Middle frontal gyrus (tissue), 1 donor: ENCODE results near the gene FTCD.
"Not testable (repeated sequence)": the region's sequence is repeated elsewhere in the genome, so short reads cannot be mapped to it uniquely, and the experiment has no call there.

Experiments used
- DNase-seq: peaks from one replicate; pipeline ENCODE4 v3.0.0-alpha.2; 2015; ENCODE audit warnings: low spot score; ENCODE audit errors: extremely low spot score

Gene FTCD

DNA sequence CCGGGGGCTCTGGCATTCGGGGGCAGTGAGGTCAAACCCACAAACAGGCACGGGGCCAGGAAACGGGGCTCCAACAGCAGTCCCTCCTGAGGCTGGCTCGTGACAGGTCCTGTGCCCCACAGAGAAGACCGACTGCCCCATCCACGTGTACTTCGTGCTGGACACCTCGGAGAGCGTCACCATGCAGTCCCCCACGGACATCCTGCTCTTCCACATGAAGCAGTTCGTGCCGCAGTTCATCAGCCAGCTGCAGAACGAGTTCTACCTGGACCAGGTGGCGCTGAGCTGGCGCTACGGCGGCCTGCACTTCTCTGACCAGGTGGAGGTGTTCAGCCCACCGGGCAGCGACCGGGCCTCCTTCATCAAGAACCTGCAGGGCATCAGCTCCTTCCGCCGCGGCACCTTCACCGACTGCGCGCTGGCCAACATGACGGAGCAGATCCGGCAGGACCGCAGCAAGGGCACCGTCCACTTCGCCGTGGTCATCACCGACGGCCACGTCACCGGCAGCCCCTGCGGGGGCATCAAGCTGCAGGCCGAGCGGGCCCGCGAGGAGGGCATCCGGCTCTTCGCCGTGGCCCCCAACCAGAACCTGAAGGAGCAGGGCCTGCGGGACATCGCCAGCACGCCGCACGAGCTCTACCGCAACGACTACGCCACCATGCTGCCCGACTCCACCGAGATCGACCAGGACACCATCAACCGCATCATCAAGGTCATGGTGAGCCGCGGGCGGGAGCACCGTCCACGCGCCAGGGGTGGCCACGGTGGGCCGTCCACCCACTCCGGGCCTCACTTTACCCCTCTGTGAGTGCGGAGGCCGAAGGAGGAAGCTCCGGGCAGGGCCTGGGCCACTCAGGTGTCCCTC is 43.3 kb downstream of the FTCD start:
- no peak for DNase-seq

DNA sequence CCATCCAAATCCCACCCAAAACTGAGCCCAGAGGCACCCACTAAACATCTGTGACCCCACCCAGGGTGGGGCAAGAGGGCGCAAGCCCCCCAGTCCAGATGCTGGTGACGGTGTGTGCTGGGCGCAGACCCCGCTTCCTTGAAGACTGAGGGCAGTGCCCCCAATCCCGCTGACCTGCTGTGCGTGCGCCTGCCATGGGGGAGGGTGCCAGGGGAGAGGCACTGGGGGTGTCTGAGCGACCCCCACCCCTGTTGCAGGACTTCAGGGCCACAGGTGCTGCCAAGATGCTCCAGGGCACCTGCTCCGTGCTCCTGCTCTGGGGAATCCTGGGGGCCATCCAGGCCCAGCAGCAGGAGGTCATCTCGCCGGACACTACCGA is 44.2 kb downstream of the FTCD start:
- DNase-seq, result no peak

DNA sequence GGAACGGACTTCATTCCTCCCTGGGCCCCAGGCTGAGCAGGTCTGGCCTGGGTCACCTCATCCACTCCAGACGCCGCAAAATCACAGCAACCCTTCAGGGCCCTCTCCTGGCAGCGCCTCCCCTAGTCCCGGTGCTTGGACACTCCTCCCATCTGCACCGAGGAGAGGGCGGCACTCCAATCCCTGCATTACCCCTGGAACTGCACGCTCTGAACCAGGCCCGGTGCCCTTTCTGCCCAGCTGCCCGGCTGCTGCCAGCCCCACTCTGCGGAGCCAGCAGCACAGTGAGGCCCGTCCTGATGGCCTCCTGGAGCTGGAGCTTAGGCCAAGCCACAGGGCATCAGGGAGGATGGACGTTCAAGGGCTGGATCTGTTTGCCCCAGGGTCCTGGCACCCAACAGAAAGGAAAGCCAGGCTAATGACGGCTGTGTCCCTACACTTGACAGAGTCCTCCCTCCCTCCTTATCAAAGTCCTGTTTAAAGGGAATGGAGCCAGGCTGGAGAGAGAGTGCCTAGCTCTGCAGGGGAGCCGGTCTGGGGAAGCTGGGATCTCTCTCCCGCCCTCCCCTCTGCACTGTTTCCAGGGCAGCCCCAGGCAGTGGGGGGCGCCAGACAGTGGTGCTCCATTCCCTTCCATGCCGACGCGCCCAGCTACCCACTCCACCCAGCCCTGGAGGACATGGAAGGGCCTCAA is 44.7 kb downstream of the FTCD start:
- DNase-seq, result no peak

DNA sequence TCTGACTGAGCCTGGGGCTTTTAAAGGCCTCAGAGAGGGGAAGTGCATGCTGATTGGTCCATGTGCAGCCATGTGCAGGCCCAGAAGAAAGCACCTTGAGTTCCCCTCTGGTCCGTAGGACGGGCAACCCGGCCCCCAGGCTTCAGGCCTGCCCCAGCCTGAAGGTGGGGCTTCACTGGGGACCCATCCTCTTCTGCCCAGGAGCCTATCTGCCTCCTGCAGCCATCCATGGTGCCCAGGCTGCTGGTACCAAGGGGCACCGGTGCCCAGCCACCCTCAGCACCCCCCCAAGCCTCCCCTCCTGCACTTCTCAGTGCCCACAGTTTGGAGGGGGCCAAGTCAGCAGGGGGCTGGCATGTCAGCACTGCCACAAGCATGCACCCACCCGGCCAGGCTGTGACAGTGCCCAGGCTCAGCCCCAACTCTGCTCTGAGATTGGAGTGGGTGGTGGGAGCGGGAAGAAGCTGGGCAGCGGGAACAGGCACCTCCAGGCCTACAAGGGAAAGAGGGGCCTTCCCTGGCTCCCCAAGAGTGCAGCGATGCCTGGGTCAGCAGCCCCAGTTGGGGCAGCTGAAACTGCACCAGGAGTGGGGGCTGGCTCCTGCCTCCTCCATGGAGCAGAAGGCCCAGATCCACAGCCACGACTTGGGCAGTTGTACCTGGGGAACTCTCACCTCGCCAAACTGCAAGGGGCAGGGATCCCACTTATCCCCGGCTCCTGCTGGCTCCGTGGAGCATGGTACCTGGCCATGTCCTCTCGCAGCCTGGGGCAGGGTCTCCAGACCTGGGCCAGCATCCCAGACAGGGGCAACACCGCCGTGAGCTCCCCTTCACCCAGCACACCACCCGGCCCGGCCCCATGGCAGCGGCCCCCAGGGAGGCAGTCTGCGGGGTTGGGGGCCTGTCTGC is 45.8 kb downstream of the FTCD start:
- DNase-seq, result no peak

DNA sequence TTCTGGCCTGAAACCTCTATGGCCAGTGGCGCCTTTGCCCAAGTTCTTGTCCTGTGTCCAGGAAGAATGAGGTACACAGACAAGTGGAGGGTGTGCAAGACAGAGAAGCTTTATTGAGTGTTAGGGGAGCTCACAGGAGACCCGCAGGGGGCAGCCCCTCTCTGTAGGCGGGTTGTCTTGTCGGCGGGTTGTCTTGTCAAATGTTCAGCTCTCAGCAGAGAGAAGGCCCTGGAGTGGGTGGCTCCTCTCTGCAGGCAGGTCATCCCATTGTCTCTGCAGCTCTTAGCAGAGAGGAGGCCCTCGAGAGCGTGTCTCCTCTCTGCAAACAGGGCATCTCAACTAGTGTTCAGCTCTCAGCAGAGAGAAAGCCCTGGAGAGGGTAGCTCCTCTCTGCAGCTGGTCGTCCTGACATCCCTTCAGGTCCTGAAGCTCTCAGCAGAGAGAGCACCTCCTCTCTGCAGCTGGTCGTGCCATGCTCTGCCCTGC is 46.5 kb downstream of the FTCD start:
- DNase-seq, result no peak

DNA sequence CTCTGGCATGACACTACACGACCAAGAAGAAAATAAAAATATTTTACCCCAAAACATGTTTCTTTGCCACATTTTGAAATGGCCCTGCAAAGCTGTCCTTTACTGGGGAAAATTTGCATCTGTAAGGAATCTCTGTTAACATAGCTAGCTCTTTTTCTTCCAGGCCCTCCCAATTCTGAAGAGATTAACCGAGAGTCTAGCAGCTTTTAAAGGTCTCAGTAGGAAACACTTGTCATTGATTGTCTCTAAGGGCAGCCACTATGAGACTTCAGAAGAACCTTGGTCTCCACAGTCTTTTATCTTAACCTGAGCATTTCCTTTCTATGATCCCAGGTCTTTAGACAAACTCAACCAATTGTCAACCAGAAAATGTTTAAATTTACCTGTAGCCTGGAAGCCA is 48.0 kb downstream of the FTCD start:
- DNase-seq, result not testable (repeated sequence)

DNA sequence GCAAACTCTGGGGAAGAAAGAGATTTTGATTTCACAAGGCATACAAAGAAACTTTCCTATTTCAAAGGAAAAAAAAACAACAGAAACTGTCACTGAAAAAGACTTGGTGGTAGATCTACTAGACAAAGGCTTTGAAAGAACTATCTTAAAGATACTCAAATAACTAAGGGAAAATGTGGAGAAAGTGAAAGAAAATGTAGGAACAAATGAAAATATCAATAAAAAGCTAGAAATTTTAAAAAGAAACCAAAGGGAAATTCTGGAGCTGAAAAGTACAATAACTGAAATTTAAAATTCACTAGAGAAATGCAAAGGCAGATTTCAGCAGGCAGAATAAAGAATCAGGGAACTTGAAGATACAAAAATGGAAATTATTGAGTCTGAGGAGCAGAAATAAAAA is 51.3 kb downstream of the FTCD start:
- no peak for DNase-seq

DNA sequence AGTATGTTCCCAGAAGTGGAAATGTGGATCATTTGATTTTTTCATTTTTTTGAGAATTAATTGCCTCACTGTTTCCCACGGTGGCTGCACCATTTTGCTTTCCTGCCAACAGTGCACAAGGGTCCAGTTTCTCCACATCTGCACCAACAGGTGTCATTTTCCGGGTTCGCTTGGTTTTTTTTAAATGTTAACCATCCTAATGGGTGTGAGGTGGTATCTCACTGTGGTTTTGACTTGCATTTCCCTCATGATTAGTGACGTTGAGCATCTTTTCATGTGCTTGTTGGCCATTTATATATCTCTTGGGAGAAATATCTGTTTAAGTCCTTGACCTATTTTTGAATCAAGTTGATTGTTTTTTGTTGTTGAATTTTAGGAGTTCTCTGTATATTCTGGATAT is 54.5 kb downstream of the FTCD start:
- DNase-seq, result no peak

DNA sequence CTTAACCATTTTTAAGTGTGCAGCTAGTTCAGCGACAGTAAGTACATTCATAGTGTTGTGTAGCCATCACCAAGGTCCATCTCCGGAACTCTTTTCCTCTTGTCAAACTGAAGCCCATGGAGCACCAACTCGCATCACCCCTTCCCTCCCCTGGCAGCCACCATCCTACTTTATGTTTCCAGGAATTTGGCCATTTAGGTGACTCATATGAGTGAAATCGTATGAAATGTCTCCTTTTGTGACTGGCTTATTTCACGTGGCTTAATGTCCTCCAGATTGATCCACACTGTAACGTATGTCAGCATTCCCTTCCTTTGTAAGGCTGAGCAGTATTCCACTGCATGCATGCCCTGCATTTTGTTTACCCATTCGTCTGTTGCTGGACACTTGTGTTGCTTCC is 55.0 kb downstream of the FTCD start:
- DNase-seq, result no peak

DNA sequence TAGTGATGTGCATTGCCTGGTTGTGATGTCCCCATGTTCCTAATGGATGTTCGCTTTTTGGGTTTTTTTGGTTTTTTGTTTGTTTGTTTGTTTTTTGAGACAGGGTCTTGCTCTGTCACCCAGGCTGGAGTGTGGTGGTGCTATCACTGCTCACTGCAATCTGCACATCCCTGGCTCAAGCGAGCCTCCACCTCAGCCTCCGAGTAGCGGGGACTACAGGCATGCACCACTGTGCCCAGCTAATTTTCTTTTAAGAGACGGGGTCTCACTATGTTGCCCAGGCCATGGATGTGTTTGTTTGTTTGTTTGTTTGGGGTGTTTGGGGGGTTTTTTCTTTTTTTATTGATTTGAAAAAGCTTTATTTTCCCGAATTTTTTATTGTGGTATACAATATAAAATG is 55.4 kb downstream of the FTCD start:
- DNase-seq, result no peak

DNA sequence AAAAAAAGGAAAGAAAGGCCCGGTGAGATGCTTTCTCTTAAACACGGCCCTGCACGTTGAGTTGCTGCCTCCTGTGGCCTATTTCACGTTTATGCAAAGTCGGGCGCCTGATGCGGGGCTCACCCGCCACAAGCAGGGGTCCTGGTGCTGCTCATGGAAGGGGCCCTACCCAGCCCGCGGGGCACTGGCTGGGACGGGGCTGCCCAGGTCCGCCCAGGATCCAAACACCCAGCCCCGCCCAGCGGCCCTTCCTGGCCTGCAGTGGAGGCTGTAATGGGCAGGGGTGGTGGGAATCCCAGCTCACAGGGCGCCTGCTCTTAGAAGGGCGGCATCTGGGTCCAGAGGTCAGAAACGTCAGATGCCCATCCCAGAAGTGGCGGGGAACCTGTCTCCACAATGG is 55.9 kb downstream of the FTCD start:
- no peak for DNase-seq

DNA sequence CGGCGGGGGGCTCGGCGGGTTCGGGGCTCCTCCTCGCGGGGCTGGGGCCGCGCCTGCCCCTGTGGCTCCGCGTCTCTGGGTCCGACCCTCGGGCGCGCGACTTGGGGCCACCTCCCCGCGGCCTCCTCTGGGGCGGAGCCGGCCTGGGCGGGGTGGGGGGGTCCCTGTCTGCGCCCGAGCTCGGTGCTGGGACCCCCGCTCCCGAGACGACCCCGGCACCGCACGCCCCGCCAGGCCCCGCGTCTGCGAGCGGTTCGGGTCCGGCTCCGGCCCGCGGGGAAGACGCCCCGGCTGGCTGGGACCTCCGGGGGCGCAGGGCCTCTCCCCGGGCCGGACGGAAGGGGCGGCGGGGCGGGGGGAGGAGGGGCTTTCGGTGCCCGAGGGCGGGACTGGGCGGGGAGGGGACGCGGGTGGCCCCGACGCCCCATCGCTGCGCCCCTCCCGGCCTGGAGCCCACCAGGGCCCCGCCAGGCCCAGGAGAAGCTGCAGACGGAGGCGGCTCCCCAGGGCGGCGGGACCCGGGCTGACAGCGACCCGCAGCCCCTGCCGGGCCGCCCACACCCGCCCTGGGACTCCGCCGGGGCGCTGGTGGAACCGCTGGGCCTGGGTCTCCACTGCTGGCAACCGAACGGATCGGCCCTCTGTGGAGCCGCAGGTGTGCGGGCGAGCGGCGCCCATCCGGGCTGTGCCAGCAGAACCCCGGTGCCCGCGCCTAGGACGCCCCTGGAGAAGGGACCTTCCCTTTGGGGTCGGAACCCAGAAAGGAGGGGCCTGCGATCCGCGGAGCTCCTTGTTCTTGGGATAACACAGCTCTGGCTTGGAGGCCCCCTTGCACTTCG is 56.9 kb downstream of the FTCD start:
- DNase-seq, result no peak

DNA sequence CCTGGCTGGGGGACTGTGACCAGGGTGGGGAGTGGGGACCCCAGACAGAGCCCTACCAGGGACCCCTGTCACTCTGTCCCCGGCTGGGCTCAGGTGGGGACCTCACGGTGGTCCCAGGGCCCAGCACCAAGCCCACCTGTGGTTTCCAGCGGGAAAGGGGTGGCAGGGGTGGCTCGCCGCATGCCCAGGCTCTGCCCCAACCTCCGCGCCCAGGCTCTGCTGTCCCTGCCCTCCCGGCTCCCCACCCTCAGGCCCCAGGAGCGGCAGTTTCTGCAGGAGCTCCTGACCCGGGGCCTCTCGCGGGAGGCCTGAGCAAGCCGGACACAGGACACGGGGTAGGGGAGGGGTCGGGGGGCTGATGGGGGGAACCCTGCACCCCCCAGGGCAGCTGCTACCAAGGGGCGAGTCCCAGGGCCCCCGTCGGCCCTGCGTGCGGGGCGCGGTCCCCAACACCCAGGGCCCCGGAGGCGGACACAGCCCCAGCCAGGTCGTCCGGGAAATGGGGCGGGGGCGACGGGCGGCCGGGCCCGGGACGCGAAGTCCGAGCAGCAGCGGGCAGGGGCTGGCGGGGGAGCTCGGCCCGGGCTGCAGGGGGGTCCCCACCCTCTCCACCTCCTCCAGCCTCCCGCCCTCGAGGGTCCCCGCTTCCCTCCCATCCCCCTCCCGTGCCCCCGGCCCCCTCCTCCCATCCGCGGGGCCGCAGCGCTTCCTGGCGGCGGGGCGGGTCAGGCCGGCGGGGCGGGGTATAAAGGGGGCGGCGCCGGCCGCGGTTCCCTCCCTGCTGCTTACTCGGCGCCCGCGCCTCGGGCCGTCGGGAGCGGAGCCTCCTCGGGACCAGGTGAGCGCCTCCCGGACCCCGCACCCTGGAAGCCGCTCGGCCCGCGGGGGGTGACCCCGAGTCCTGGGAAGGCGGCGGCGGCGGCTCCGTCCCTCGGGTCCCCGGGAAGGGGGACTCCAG is 57.8 kb downstream of the FTCD start, which contains the start of gene COL6A2:
COL6A2 (plus strand) TSS at position 777 of the 958 bp plus-strand sequence.
- no peak for DNase-seq

DNA sequence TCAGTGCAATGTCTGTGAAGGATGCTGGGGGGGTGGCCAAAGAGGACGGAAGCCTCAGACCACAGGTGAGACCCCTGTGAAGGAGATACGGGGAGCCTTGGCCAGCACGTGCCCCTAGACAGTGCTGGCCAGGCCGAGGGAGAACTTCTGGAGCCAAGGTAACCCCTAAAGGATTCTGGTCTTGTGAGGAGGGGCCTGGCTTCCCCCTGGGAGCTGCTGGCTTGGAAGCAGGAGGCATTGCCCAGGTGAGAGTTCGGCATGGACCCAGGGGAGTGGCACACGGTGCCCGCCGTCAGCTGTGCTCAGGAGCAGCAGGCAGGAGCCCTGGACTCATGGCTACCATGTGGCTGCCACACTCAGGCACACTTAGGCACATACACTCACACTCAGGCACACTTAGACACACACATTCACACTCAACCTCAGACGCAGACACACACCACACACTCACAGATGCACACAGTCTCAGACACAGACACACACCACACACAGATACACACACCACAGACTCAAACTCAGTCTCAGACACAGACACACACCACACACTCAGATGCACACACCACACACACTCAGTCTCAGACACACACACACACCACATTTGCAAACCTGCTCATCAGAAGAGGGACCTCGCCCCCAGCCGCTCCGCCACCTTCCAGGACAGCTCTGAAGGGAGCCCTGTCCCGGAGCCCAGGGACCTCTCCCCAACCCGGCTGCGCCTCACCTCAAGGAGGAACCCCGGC is 58.6 kb downstream of the FTCD start:
- DNase-seq, result no peak

DNA sequence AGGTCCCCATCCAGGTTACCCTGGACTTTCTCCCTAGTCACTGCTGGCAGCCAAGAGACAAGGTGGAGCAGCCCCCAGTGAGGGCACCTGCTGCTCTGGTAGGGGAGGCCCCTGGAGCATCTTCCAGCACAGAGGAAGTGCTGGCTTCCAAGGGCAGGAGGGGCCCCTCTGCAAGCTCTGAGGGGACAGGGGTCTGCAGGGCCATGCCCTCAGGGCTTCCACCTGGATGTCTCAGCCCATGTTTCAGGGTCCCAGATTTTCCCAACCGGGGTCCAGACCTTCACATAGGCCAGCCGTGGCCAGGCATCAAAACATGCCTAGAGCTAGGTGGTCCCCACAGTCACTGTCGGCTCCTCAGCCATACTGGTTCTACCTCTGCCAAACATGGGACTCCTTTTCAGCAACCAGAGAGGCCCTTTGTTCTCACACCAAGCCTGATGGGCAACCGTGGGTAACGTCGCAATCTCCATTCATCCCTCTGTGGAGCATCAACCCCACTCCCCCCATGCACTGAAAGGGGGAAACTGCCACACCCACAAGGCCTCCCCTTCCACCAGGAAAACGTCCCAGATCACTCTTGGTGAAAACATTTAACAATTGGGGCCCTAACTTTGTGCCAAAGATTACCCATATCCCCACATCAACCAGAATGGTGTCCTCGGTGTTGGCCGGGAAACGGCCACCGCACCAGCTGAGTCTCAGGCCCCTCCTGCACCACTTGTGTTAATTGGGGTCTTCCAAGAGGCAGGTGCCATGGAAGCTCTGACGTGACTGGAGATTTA is 59.4 kb downstream of the FTCD start:
- DNase-seq, result no peak

DNA sequence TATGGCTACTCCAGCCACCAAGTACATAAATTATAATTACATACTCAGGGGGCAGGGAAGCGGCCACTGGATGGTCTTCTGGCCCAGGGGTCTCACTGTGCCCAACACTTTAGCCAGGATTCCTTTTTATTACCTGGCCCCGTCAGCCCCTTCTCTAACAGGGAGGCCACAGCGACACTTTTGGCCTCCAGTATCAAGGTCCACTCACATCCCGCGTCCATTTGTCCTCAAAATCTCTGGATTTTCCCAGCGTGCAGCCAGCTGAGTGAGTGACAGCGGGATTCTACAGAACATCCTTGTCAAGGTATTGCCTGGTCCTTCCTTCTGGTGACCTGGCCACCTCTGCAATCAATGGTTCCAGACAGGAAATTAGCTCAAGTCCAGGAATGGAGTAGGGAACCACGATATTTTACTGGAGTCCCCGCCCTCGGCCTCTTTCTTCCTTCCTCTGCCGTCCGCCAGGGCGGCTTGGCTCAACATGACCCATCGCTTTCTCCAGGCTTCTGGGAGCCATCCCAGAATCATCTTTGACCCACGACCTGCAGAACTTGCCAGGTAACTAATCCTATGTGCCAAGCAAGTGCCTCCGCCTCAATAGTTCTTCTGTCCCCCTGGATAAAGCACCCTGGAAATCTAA is 60.2 kb downstream of the FTCD start:
- DNase-seq, result no peak

DNA sequence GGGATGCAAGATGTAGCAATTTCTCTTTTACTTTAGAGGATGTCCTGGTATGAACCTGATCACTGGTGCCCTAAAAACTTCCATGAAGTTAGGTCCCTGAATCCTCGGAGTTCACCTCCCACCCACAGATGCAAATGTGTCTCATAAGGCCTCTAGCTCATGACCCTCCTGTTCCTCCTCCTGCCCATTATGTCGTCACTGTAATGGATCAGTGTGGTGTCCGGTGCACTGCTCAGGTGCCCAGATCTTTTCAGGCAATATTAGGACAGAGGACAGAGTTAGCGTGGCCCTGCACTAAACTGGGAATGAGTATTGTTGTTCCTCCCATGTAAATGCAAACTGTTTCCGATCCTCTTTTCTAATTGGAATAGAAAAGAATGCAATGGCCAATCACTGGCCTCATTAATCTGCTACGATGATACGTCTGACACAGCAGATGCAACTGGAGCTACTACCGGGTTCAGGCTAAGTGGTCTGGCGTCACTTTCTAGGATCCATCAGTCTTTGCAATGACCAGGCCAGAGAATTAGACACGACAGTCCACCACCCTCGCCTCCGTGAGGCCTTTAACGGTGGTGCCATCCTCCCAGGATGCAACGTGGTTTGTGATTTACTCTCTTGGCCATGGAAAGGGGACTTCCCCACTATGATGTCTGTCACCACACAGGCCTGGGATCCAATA is 60.8 kb downstream of the FTCD start:
- DNase-seq, result no peak
